OCI-LY3 (cell line): ENCODE results near the gene MACF1.

Experiments
- EZH2phosphoT487 ChIP-seq: fragments of 200-600 bp; shearing (Covaris generic); IDR thresholded peaks from 2 replicates; pipeline ENCODE4 v1.6.1; 2018; ENCODE audit warnings: antibody characterized with exemption, mixed run types, low read depth
- TF ChIP-seq, protein P1 (sequence below): fragments of 200-600, 300-600 bp; sonication (generic); IDR thresholded peaks from 2 replicates; pipeline ENCODE4 v1.5.1; 2014; ENCODE audit warnings: antibody characterized with exemption, low read length, low read depth

DNA sequence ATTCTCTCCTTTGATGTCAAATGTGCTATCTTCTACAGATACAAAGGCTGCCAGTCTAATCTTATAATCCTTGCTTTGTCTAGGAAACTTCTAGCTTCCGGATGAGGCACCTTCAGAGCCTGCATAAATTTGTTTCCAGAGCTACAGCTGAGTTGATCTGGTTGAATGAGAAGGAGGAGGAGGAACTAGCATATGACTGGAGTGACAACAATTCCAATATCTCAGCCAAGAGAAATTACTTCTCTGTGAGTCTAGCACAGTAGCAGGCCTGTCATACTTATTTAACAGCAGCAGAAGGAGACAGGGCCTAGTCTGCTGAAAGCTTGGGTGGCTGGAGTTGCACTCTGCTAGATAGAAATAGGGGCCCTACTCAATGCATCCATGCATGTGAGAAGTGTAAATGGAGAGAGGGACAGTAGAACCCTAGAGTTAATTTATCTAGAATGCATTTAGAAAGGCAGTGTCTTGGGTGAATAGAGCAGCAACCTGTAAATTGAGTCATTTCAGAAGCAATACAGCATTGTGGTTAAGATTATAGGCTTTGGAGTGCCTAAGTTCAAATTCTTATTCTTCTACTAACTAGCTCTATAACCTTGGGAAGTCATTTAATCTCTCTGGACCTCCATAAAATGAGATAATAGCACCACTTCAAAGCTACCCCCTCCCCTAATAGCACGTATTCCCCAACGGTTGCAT lies 89.0 kb downstream of the MACF1 start:
- TF ChIP-seq, protein P1, sequence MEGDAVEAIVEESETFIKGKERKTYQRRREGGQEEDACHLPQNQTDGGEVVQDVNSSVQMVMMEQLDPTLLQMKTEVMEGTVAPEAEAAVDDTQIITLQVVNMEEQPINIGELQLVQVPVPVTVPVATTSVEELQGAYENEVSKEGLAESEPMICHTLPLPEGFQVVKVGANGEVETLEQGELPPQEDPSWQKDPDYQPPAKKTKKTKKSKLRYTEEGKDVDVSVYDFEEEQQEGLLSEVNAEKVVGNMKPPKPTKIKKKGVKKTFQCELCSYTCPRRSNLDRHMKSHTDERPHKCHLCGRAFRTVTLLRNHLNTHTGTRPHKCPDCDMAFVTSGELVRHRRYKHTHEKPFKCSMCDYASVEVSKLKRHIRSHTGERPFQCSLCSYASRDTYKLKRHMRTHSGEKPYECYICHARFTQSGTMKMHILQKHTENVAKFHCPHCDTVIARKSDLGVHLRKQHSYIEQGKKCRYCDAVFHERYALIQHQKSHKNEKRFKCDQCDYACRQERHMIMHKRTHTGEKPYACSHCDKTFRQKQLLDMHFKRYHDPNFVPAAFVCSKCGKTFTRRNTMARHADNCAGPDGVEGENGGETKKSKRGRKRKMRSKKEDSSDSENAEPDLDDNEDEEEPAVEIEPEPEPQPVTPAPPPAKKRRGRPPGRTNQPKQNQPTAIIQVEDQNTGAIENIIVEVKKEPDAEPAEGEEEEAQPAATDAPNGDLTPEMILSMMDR: no peak
- TF ChIP-seq EZH2phosphoT487: no peak
